ENCODE measurements around the gene BUB3.

DNA sequence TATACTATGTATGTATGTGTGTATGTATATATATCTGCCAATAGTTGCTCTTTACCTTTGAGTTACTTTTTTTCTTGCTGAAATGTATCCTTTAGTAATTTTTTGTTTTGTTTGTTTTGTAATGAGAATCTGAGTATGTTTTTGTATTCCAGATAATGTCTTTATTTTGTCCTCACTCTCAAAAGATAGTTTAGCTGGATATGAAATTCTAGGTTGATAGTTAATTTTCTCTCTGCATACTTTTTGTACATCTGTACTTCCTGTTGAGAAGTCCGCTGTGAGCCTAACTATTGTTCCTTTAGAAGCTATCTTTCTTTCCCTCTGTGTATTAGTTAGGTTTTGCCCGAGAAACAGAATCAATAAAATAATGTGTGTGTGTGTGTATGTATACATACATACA lies 29.5 kb downstream of the BUB3 start:
- no peak for TF ChIP-seq POLR2A (IDR thresholded peaks at IDR 0.05)
- TF ChIP-seq, protein P1, sequence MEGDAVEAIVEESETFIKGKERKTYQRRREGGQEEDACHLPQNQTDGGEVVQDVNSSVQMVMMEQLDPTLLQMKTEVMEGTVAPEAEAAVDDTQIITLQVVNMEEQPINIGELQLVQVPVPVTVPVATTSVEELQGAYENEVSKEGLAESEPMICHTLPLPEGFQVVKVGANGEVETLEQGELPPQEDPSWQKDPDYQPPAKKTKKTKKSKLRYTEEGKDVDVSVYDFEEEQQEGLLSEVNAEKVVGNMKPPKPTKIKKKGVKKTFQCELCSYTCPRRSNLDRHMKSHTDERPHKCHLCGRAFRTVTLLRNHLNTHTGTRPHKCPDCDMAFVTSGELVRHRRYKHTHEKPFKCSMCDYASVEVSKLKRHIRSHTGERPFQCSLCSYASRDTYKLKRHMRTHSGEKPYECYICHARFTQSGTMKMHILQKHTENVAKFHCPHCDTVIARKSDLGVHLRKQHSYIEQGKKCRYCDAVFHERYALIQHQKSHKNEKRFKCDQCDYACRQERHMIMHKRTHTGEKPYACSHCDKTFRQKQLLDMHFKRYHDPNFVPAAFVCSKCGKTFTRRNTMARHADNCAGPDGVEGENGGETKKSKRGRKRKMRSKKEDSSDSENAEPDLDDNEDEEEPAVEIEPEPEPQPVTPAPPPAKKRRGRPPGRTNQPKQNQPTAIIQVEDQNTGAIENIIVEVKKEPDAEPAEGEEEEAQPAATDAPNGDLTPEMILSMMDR (IDR thresholded peaks at IDR 0.05) = no peak

All from stomach (tissue), 4 donors.